ENCODE results near the gene CDC14B. TPM values are rescaled to one million over a fixed set of nuclear protein-coding genes. Genes with fewer than 3 reads are reported as not detected.
"Not testable (repeated sequence)": the region's sequence is repeated elsewhere in the genome, so short reads cannot be mapped to it uniquely, and the experiment has no call there.

The CDC14B gene
- total RNA-seq, 1 donor from 2014 or later = 26.0 TPM

GRCh38 chr9:96585426-96585825 is 34.2 kb downstream of the CDC14B start:
- DNase-seq = peak; percentile 28

- DNase-seq = not testable (repeated sequence)
These were observed 37.4 kb downstream of the CDC14B start for GRCh38 chr9:96582199-96582598.

- DNase-seq = no peak
These were observed 37.9 kb downstream of the CDC14B start for GRCh38 chr9:96581786-96582185.

- DNase-seq = no peak
These were observed 38.3 kb downstream of the CDC14B start for GRCh38 chr9:96581301-96581700.

- DNase-seq = no peak
These were observed 44.7 kb downstream of the CDC14B start for GRCh38 chr9:96574931-96575351.

GRCh38 chr9:96574455-96574854 is 45.2 kb downstream of the CDC14B start:
- no peak for DNase-seq

- DNase-seq = no peak
These were observed 52.4 kb downstream of the CDC14B start for GRCh38 chr9:96567203-96567700.

GRCh38 chr9:96566498-96567202 is 53.0 kb downstream of the CDC14B start:
- peak; percentile 37 for DNase-seq

GRCh38 chr9:96565671-96566497 is 53.8 kb downstream of the CDC14B start:
- peak; percentile 41 for DNase-seq

- DNase-seq = no peak
These were observed 55.4 kb downstream of the CDC14B start for GRCh38 chr9:96564217-96564616.

GRCh38 chr9:96559339-96559943 is 60.2 kb downstream of the CDC14B start:
- DNase-seq = no peak

GRCh38 chr9:96557921-96558320 is 61.7 kb downstream of the CDC14B start:
- no peak for DNase-seq

- DNase-seq = no peak
These were observed 62.8 kb downstream of the CDC14B start for GRCh38 chr9:96556701-96557461.

GRCh38 chr9:96555567-96556386 is 63.9 kb downstream of the CDC14B start:
- DNase-seq = peak; percentile 86

- DNase-seq = no peak
These were observed 64.7 kb downstream of the CDC14B start for GRCh38 chr9:96554801-96555566.

GRCh38 chr9:96554326-96554725 is 65.3 kb downstream of the CDC14B start:
- peak; percentile 25 for DNase-seq

GRCh38 chr9:96553070-96553469 is 66.6 kb downstream of the CDC14B start:
- DNase-seq = no peak

GRCh38 chr9:96551403-96551802 is 68.2 kb downstream of the CDC14B start:
- DNase-seq = no peak

GRCh38 chr9:96550659-96551058 is 69.0 kb downstream of the CDC14B start:
- no peak for DNase-seq

- not testable (repeated sequence) for DNase-seq
These were observed 76.5 kb downstream of the CDC14B start for GRCh38 chr9:96543131-96543530.
